COLO668 (cell line): ENCODE data around the gene MYCBP.

Source experiments
- DNase-seq: peaks from one replicate; lab custom pipeline; 2025; ENCODE audit not compliant: unreplicated experiment; lab: John Stamatoyannopoulos, UW

The MYCBP gene

GRCh38 chr1:38826886-38827285, 46.3 kb downstream of the MYCBP start:
- DNase-seq: no peak

- no peak for DNase-seq
These were observed 46.9 kb downstream of the MYCBP start for GRCh38 chr1:38826262-38826661.

GRCh38 chr1:38820860-38821259, 52.3 kb downstream of the MYCBP start:
- no peak for DNase-seq

DNA sequence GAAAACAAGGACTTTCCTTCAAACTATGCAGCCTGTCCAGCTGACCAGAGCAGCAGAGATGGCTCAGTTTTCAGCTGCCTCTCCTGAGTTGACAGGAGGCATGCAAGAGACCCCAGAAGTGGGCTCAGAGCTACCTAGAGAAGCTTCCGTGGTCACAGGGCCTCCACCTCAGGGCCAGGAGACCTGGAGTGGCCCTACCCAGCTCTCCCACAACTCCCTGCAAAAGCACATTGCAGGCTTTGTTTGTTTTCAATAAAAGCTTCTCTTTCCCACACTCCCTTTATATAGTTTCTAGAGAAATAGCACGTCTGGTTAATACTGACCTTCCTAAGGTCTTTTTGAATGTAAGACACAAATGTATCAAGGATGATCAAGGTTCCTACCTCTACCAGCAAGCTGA, 53.6 kb downstream of the MYCBP start:
- no peak for DNase-seq

DNA sequence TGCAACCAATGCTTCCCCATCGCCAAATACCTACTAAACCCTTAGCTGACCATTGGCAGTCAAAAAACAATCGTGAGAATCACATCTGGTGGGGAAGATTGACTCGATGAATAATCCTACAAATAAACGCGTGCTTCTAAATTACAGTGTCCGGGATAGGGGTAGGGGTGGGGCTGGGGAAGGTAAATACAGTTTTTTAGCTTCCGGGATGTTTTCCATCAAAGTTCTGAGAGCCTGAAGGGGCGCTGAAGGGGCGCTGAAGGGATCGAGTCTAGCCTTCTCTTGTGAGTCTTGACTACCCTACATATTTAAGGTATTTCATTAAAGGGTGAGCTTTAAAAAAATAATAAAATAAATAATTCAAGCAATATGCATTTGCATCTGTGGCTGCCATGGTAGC, 54.1 kb downstream of the MYCBP start:
- DNase-seq: no peak

- peak; percentile 37 for DNase-seq
These were observed 54.8 kb downstream of the MYCBP start for GRCh38 chr1:38818175-38818976.

- DNase-seq: no peak
These were observed 55.6 kb downstream of the MYCBP start for GRCh38 chr1:38817267-38818174.

DNA sequence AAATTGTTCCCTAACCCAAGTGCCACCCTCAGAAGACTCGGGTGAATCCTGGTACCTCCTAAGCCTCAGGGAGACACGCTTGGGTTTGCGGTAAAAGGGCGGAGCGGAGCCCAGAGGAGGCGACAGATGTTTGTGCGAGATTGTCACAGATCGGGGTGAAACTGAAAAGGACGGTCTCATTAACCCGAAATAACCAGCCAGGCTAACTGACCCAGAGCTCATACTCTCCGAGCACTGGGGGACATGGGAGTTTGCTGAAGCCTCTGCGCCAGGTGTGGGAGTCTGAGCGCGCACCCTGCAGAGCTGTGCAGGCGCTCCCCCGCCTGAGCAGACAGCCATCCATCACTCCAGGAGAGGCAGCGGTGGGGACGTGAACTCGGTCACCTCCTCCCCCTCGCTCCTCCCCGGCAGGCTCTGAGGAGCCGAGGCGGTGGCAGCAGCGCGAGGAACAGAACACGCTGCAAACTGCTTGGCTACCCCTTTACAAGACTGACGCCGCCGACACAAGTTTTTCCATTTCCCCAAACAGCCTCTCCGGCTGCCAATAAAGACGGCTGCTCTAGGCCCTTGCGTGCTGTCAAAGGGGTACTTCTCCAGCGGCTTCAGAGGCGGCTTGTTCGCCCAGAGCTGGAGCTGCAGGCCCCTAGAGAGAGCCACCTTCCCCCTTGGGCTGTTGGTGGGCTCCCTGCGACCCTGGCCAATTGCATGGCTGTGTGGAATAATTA, 57.1 kb downstream of the MYCBP start:
- DNase-seq: peak; percentile 42

DNA sequence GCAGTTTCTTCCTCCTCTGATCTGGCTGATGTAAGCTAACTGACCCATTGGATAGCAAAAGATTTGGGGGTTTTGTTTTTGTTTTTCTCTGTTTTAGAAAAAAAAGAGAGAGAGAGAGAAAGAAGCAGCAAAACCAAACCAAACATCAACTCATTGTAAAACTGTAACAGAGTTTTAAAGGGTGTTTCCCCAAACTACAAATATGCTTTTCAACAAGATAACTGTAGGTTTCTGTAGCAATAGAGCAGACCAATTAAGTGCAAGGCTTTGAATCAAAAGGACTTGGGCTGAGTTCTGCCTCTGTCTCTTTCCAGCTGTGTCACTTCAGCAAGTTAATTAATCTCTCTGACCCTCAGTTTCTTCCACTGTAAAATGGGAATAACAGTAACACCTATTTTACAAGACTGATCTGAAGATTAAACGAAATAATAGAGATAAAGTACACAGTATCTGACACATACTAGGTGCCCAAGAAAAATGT, 58.1 kb downstream of the MYCBP start:
- no peak for DNase-seq

DNA sequence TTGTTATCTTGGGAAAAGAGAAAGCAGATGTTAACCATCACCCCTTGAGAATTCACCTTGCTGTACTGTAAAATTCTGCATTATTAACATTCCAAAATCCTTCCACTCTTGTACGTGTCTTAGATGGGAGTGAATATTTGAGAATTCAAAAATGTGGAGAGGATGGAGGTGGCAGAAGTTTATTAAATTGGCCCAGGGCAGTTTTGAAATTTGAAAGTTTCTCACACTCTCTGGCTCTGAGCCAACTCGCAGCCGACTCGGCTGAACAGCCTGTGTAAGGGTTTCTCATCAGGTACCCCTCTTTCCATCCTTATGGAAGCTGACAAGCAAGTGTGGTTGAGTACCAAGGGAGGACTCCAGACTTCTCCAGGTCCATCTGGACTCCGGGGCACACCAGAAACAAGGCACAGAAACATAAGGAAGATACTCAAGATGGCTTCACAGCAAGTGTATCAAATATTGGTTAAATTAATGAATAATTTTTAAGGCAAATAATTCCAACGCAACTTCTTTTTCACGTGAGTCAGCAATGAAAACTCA, 58.6 kb downstream of the MYCBP start:
- DNase-seq: no peak

GRCh38 chr1:38812981-38813380, 60.2 kb downstream of the MYCBP start:
- no peak for DNase-seq
